CD4-positive, alpha-beta T cell treated with Interferon alpha-2 for 1 hour (primary cell): Measurements from ENCODE around the gene CEP170B.

Experiments used
- DNase-seq, 2 donors: peaks; one replicate each; pipeline ENCODE4 v3.0.0-alpha.2; 2020 to 2022

The CEP170B gene

GRCh38 chr14:104868060-104868740 is 3.1 kb downstream of the CEP170B start:
- DNase-seq = no peak

- no peak for DNase-seq
These were observed 3.9 kb downstream of the CEP170B start for GRCh38 chr14:104868811-104869572.

- DNase-seq = no peak
These were observed 4.8 kb downstream of the CEP170B start for GRCh38 chr14:104869669-104870367.

GRCh38 chr14:104870368-104871144 is 5.5 kb downstream of the CEP170B start:
- peak; percentile 22 to 44 for DNase-seq

- DNase-seq = no peak
These were observed 6.1 kb downstream of the CEP170B start for GRCh38 chr14:104871145-104871655.

GRCh38 chr14:104871656-104872468 is 6.8 kb downstream of the CEP170B start:
- DNase-seq = no peak

GRCh38 chr14:104872469-104873341 is 7.6 kb downstream of the CEP170B start:
- DNase-seq = no peak

GRCh38 chr14:104873380-104874055 is 8.4 kb downstream of the CEP170B start:
- no peak for DNase-seq

GRCh38 chr14:104874110-104874531 is 9.1 kb downstream of the CEP170B start:
- no peak for DNase-seq

GRCh38 chr14:104874571-104875411 is 9.7 kb downstream of the CEP170B start:
- DNase-seq = no peak

GRCh38 chr14:104875412-104875751 is 10.3 kb downstream of the CEP170B start:
- DNase-seq = no peak

GRCh38 chr14:104875811-104876210 is 10.7 kb downstream of the CEP170B start:
- no peak for DNase-seq

GRCh38 chr14:104876251-104876699 is 11.2 kb downstream of the CEP170B start:
- DNase-seq = peak; percentile 11 to 35

GRCh38 chr14:104877066-104877805 is 12.2 kb downstream of the CEP170B start:
- DNase-seq = no peak

GRCh38 chr14:104877806-104878550 is 12.9 kb downstream of the CEP170B start:
- DNase-seq = no peak

- no peak for DNase-seq
These were observed 13.5 kb downstream of the CEP170B start for GRCh38 chr14:104878582-104878981.

- DNase-seq = no peak
These were observed 14.3 kb downstream of the CEP170B start for GRCh38 chr14:104879201-104879982.
